OCI-LY1 (cell line): Measurements from ENCODE around the gene FANCD2.

Experiments used
- CTCF ChIP-seq: fragments of 200-600 bp; sonication (generic), shearing (Covaris generic); IDR thresholded peaks from 2 replicates; pipeline ENCODE4 v1.5.1; 2017; ENCODE audit warnings: mild to moderate bottlenecking, antibody characterized with exemption, low read length, moderate library complexity, mixed read lengths
- EZH2 ChIP-seq: fragments of 200-600 bp; sonication (generic), shearing (Covaris generic); IDR thresholded peaks from 2 replicates; pipeline ENCODE4 v1.8.0; 2017; ENCODE audit warnings: borderline replicate concordance, mixed run types, mild to moderate bottlenecking, antibody characterized with exemption, low read length, moderate library complexity, mixed read lengths

- no peak for TF ChIP-seq CTCF
- no peak for TF ChIP-seq EZH2
Observed at GRCh38 chr3:10011631-10012030, 14.6 kb upstream of the FANCD2 start.
